ENCODE measurements around the gene FES.

- no peak for TF ChIP-seq NFRKB (IDR thresholded peaks at IDR 0.05)
- no peak for TF ChIP-seq FOXM1 (IDR thresholded peaks at IDR 0.05; ENCODE audit: borderline replicate concordance)
These were observed 47.2 kb downstream of the FES start for GRCh38 chr15:90931575-90931827.

Measured in HEK293T (cell line).